Measurements from ENCODE around the gene MYOZ1. TPM values are rescaled to one million over a fixed set of nuclear protein-coding genes. Genes with fewer than 3 reads are reported as not detected.

Gene MYOZ1
- total and polyA plus RNA-seq, 2 donors (not counting 3 experiments of a cell fraction or from before 2014, with no cell fraction given) = not detected

DNA sequence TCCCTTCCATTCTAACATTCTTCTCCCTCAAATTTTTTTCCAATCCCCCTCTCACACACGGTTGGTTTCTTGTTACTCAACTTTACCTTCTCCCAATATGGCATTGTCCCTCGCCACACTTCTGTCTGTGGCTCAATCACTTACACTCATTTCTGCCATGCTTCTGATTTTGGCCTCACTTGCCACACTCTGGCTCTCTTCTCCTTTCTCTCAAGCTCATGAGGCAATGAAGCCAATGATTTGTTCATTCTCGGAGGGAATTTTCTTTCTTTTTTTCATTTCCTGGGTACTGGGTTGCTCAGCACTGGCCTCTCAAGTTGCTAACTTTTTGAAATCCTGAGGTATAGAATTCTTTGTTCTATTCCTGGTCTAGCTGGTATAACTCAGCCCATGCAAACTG, 4.0 kb upstream of the MYOZ1 start:
- ChIA-PET CTCF (interaction anchor here (1.1 to 6.5 kb wide), 5 partner anchors 12 to 382 kb away, joined by 3 to 127 read pairs (median 9); no protein-coding TSS in a partner anchor), POLR2A (no interaction called here)
- DNase-seq (ENCODE audit: low read depth, low spot score) = no peak
- intact Hi-C loops (cut with micrococcal nuclease) (no loop called here), dilution Hi-C loops (cut with MboI; ENCODE audit: extremely low pct_ligation_motif_present, low sequenced_read_pairs) (no loop called here)
- Histone ChIP-seq H3K4me2 (ENCODE audit: insufficient read depth, low read length) (no peak overlapping the region), H3K4me3 (replicated peaks in 1 of 3; ENCODE audit: insufficient read depth in 1 of 3, low read depth in 1 of 3, low read length in 3 of 3) (no peak overlapping the region), H3K27ac (ENCODE audit: insufficient read depth, low read depth, low read length) (no peak overlapping the region), H3K9me1 (replicated peaks; ENCODE audit: control insufficient read depth, extremely low read depth, insufficient read depth, low read length) (no peaks in the 10 kb centered on the region), H3K9me3 (replicated peaks; ENCODE audit: control insufficient read depth, insufficient read depth, low read length) (no peaks in the 10 kb centered on the region), H3K36me3 (ENCODE audit: control insufficient read depth in 2 of 2, extremely low read depth in 1 of 2, insufficient read depth in 2 of 2, low read length in 2 of 2) (no peaks in the 10 kb centered on the region), H3K4me1 (ENCODE audit: control insufficient read depth, extremely low read depth, insufficient read depth, low read length) (peaks cover 2% of the 10 kb centered on the region), H3K79me2 (ENCODE audit: control insufficient read depth, insufficient read depth, low read length) (no peaks in the 10 kb centered on the region), H4K20me1 (replicated peaks; ENCODE audit: control insufficient read depth, extremely low read depth, insufficient read depth, low read length) (no peaks in the 10 kb centered on the region), H2AFZ (ENCODE audit: low read depth, low read length) (no peak overlapping the region), H3K9ac (replicated peaks; ENCODE audit: extremely low read depth, insufficient read depth, low read length) (no peak overlapping the region), H3K27me3 (ENCODE audit: control insufficient read depth in 2 of 2, insufficient read depth in 2 of 2, low read length in 2 of 2) (peaks cover 4 to 16% of the 10 kb centered on the region in 2 experiments)
- TF ChIP-seq GATA2 (IDR thresholded peaks at IDR 0.05; ENCODE audit: insufficient read depth, insufficient read length, low read depth, low read length) (no peak), POLR2AphosphoS5 (IDR thresholded peaks at IDR 0.05; ENCODE audit: insufficient read depth, low read depth, low read length) (no peak), FOS (IDR thresholded peaks at IDR 0.05; ENCODE audit: borderline replicate concordance, insufficient read depth, low read length) (no peak), MAX (IDR thresholded peaks at IDR 0.05; ENCODE audit: insufficient read depth, insufficient read length) (no peak), EZH2 (IDR thresholded peaks at IDR 0.05; ENCODE audit: borderline replicate concordance, low read depth, low read length, severe bottlenecking) (no peak)
- no TSS peak for BruUV-seq (replicated peaks)
- FAIRE-seq = no peak

DNA sequence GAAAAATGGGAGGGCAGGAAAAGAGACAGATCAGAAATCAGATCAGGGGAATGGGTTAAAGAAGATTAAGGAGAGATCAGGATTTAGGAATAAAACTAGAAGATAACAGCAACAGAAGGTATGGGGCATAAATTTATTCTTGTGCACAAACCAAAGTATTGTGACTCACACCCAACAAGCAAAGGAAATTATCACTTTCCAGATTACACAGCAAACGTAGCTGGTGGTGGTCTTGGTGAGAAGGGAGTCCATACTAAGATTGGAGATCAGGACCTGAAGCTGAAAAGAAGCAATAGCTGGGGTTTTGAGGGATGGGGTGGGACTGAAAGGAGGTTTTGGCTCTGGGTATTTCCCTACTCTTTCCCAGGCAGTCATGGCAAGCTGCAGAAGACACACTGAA, 3.5 kb upstream of the MYOZ1 start:
- no TSS peak for BruUV-seq (replicated peaks)
- no peak for TF ChIP-seq POLR2AphosphoS5 (IDR thresholded peaks at IDR 0.05; ENCODE audit: insufficient read depth, low read depth, low read length)
- no peak for TF ChIP-seq MAX (IDR thresholded peaks at IDR 0.05; ENCODE audit: insufficient read depth, insufficient read length)
- TF ChIP-seq POLR2A (IDR thresholded peaks at IDR 0.05; ENCODE audit: low read depth, low read length) = no peak
- TF ChIP-seq EZH2 (IDR thresholded peaks at IDR 0.05; ENCODE audit: borderline replicate concordance, low read depth, low read length, severe bottlenecking) = no peak
- TF ChIP-seq CTCF (IDR thresholded peaks at IDR 0.05; ENCODE audit: extremely low read depth in 1 of 2, insufficient read depth in 1 of 2, low read depth in 1 of 2, low read length in 2 of 2) = no peak
- TF ChIP-seq MYC (IDR thresholded peaks at IDR 0.05; ENCODE audit: low read depth, low read length) = no peak
- no peak for TF ChIP-seq JUN (IDR thresholded peaks at IDR 0.05; ENCODE audit: borderline replicate concordance, insufficient read depth, insufficient read length, low read depth)
- no peak for TF ChIP-seq FOS (IDR thresholded peaks at IDR 0.05; ENCODE audit: borderline replicate concordance, insufficient read depth, low read length)
- no peak for TF ChIP-seq GATA2 (IDR thresholded peaks at IDR 0.05; ENCODE audit: insufficient read depth, insufficient read length, low read depth, low read length)
- no peak overlapping the region for H2AFZ ChIP-seq (ENCODE audit: low read depth, low read length)
- no peak overlapping the region for H3K4me3 ChIP-seq (replicated peaks in 1 of 3; ENCODE audit: insufficient read depth in 1 of 3, low read depth in 1 of 3, low read length in 3 of 3)
- no peak overlapping the region for H3K4me2 ChIP-seq (ENCODE audit: insufficient read depth, low read length)
- no peak overlapping the region for H3K27ac ChIP-seq (ENCODE audit: insufficient read depth, low read depth, low read length)
- no peaks in the 10 kb centered on the region for H4K20me1 ChIP-seq (replicated peaks; ENCODE audit: control insufficient read depth, extremely low read depth, insufficient read depth, low read length)
- H3K79me2 ChIP-seq (ENCODE audit: control insufficient read depth, insufficient read depth, low read length) = no peaks in the 10 kb centered on the region
- CTCF ChIA-PET = interaction anchor here (1.1 to 6.5 kb wide), 11 partner anchors 14 to 381 kb away, joined by 3 to 127 read pairs (median 6); partner anchors contain the start of gene PPP3CB
- dilution Hi-C loops (cut with MboI; ENCODE audit: extremely low pct_ligation_motif_present, low sequenced_read_pairs) (no loop called here), intact Hi-C loops (cut with micrococcal nuclease) (loop anchor here (1.0 kb wide), 2 partner anchors 115 to 380 kb away; no protein-coding TSS in a partner anchor)
- no peaks in the 10 kb centered on the region for H3K9me1 ChIP-seq (replicated peaks; ENCODE audit: control insufficient read depth, extremely low read depth, insufficient read depth, low read length)
- FAIRE-seq (no peak), DNase-seq (ENCODE audit: low read depth, low spot score) (no peak)
- peaks cover 2% of the 10 kb centered on the region for H3K4me1 ChIP-seq (ENCODE audit: control insufficient read depth, extremely low read depth, insufficient read depth, low read length)
- no peak overlapping the region for H3K9ac ChIP-seq (replicated peaks; ENCODE audit: extremely low read depth, insufficient read depth, low read length)
- POLR2A ChIA-PET = no interaction called here
- H3K36me3 ChIP-seq (ENCODE audit: control insufficient read depth in 2 of 2, extremely low read depth in 1 of 2, insufficient read depth in 2 of 2, low read length in 2 of 2) = no peaks in the 10 kb centered on the region
- H3K27me3 ChIP-seq (ENCODE audit: control insufficient read depth in 2 of 2, insufficient read depth in 2 of 2, low read length in 2 of 2) = peaks cover 4 to 16% of the 10 kb centered on the region in 2 experiments
- no peaks in the 10 kb centered on the region for H3K9me3 ChIP-seq (replicated peaks; ENCODE audit: control insufficient read depth, insufficient read depth, low read length)

All from endothelial cell of umbilical vein (primary cell).